GM18526 (cell line): Measurements from ENCODE around the gene TXNDC12.

Source experiments
- POLR2A ChIP-seq: IDR thresholded peaks from 3 replicates; pipeline ENCODE4 v1.6.1; 2011; ENCODE audit not compliant: insufficient read length; ENCODE audit errors: extremely low read depth

The TXNDC12 gene

GRCh38 chr1:52055866-52056162, 823 bp upstream of the TXNDC12 start:
- no peak for TF ChIP-seq POLR2A

DNA sequence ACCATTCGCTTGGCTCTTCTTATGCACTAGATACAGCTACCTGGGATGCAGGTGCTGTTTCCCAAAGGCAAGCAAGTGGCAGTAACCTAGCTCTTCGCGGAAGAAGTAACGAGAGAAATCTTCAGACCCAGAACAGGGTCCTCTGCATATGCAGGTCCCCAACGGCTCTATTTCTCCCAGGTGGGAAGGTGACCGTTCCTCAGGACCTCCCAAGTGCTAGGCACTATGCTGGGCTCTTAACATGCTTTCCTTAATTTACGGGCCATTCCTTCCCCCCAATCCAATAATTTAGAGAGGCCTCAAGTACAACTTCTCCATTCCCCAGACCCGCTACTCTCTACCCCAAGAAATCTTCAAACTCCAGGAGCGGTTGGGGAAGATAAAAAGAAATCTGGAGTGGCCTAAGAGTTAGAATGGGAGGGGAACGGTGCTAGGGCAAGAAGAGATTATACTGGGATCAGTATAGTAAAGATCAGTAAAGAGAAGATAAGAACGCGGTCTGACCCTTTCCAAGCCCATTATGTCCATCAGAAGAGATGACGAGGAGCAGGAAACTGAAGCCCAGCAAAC, 410 bp downstream of the TXNDC12 start:
- TF ChIP-seq POLR2A = no peak

DNA sequence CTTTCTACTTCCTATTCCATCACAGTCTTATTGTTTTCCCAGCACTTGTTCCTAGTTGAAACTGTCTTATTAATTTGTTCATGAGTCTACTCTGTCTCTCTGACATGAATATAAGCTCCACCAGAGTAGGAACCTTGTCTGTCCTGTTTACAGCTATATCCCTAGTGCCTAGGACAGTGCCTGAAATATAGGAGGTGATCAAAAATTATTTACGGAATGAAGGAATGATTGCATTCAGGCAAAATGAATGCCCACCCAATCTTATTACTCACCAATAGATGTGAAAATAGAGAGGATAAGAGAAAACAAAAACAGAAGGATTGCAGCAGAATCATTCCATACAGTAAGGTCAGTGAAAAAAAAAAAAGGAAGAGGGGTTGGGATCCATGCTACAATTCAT, 1.1 kb downstream of the TXNDC12 start:
- no peak for TF ChIP-seq POLR2A

GRCh38 chr1:52045236-52045635, 9.8 kb downstream of the TXNDC12 start:
- TF ChIP-seq POLR2A = no peak

- no peak for TF ChIP-seq POLR2A
Observed at GRCh38 chr1:52041551-52042185, 13.3 kb downstream of the TXNDC12 start.

GRCh38 chr1:52037909-52038308, 17.1 kb downstream of the TXNDC12 start:
- no peak for TF ChIP-seq POLR2A

DNA sequence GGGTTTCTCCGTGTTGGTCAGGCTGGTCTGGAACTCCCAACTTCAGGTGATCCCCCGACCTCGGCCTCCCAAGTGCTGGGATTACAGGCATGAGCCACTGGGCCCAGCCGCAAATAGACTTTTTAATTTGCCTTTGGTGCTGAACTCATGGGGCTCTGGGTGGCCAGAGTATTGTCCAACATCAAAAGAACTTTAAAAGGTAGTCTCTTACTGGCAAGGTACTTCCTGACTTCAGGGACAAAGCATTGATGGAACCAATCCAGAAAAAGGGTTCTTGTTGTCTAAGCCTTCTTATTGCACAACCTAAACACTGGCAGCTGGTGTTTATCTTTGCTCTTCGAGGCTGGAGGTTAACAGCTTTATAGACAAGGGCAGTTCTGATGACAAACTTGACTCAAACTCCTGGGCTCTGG, 17.6 kb downstream of the TXNDC12 start:
- TF ChIP-seq POLR2A = no peak

DNA sequence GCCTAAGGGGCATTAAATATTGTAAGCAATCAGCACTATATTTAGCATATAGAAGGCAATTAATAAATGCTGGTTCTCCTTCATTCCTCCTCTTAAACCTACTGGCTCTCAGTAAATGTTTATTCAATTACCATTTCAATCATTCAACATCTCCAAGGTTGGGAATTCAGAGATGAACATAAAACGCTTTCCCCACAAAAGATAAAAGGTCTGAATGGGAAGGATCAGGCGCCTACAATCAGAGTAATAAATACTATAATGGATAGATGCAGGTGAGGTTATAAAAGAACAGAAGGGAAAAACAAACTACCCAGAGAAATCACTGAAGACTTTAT, 21.0 kb downstream of the TXNDC12 start:
- TF ChIP-seq POLR2A = no peak

DNA sequence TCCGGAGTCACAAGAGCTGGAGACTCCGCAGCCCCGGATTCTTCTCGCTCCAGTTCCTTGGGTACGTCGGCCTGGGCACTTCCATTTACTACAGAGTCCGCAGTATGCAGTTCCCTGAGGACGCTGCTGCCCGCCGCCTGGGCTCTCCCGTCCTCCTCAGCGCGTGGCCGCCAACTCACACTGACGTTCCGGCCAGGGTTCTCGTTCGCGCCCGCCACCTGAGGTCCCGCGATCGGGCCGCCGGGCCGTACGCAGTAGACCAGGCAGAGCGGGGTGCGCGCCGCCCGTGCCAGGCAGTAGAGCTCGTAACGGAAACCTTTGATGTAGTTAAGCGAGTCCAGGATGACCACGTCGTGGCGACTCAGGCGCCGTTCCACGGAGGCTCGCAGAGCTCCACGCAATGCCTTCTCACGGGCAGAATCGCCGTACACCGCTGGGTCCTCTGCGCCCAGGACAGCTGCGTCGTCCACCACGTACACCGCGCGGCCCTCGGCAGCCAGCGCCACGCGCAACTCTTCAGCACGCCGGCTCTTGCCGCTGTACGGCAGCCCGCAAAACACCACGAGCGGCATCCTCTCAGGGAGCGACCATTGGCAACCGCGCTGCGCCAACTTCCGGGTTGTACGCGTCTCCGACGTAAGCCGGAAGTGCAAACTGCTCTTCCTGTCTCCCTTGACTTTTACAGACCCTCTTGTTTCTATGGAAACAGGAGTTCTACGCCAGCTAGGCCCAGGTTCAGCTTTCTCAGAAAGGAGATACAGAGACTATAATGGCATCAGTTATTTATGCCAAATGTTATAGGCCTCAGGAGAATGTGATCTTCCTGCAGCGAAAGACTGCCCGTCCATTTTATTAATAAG, 21.6 kb downstream of the TXNDC12 start, which contains the start of gene KTI12:
Gene KTI12 (minus strand): TSS at position 621 of the 860 bp plus-strand sequence. CDS start 49 bp downstream, at position 572.
- peak; percentile 90 for TF ChIP-seq POLR2A

DNA sequence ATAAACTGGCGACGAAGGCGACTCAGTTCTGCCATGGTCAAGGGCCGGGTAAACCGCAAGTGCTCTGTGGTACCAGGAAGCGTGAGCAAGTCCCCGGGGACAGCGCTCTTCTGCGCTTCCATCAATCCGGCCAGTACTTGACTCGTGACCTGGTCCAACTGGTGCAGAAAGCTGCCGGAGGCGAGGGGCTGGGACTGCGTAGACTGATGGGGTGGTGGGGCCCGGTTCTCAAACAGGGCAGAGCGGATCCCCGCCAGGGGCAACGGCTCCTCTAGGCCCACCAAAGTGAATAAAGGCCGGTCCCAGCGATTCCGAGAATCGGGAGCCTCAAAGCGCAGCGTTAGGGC, 22.2 kb downstream of the TXNDC12 start:
- TF ChIP-seq POLR2A = peak; percentile 25

- no peak for TF ChIP-seq POLR2A
Observed at GRCh38 chr1:52032124-52032784, 22.7 kb downstream of the TXNDC12 start.

DNA sequence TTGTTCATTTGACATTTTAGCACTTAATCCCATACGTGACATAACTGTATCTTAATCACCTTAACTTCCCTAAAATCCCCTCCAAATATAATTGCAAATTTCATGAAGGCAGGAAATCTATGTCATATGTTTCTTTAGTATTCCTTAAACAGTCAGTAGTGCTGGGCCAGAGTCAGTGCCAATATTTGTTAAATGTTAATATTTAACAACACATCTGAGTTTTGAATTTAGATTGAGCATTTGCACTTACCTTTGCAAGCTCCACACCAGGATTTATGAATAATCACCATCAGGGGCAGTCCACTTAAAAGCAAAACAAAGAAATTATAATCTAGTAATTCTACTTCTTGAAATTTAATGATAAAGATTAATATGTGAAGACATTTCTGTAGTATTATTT, 26.7 kb downstream of the TXNDC12 start:
- TF ChIP-seq POLR2A = no peak

GRCh38 chr1:52026278-52026677, 28.7 kb downstream of the TXNDC12 start:
- no peak for TF ChIP-seq POLR2A

DNA sequence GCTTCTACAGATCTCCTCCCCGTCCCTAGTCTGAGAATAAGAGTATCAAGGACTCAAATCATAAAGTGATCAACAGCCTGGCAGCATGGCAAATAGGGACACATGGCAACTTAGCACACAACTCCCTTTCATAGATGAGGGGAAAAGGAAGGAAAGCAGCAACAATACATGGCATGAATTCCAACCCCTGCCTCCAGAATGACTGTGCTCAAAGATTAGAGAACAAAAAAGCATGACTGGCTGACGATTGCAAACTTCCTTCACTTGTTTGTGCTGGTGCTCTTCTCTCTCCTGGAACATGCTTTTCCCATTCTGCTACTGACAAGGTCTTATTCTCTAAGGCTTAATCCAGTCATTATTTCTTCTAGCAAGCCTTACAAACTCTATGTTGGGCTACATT, 32.9 kb downstream of the TXNDC12 start:
- TF ChIP-seq POLR2A = no peak

- no peak for TF ChIP-seq POLR2A
Observed at GRCh38 chr1:52008071-52008809, 46.8 kb downstream of the TXNDC12 start.
